ENCODE measurements around the gene PNKD. TPM values are rescaled to one million over a fixed set of nuclear protein-coding genes. Genes with fewer than 3 reads are reported as not detected.

The PNKD gene
- total and polyA plus RNA-seq, 11 donors, result 53.8 to 146 (median 72.5) TPM

GRCh38 chr2:218382785-218383184 is 112.5 kb downstream of the PNKD start:
- H3K27ac ChIP-seq, result peak overlapping the region in 1 of 12 donors; percentile 90
- no peaks in the 10 kb centered on the region for H3K27me3 ChIP-seq
- ATAC-seq (no peak), DNase-seq (peak in 1 of 5 donors; percentile 53)
- peaks cover 0 to 13% (median 4%) of the 10 kb centered on the region in 12 donors for H3K4me1 ChIP-seq
- no peaks in the 10 kb centered on the region for H3K9me3 ChIP-seq
- no peaks in the 10 kb centered on the region for H3K36me3 ChIP-seq
- H3K4me3 ChIP-seq, result peak overlapping the region in 3 of 12 donors; percentile 16 to 51 (median 17)
- WGBS, 4 donors, result 92 to 100% (median 95%) methylated on average over 4 to 6 of the region's 6 CpGs
- no peak for TF ChIP-seq POLR2A (IDR thresholded peaks at IDR 0.05)
- TF ChIP-seq, protein P1, sequence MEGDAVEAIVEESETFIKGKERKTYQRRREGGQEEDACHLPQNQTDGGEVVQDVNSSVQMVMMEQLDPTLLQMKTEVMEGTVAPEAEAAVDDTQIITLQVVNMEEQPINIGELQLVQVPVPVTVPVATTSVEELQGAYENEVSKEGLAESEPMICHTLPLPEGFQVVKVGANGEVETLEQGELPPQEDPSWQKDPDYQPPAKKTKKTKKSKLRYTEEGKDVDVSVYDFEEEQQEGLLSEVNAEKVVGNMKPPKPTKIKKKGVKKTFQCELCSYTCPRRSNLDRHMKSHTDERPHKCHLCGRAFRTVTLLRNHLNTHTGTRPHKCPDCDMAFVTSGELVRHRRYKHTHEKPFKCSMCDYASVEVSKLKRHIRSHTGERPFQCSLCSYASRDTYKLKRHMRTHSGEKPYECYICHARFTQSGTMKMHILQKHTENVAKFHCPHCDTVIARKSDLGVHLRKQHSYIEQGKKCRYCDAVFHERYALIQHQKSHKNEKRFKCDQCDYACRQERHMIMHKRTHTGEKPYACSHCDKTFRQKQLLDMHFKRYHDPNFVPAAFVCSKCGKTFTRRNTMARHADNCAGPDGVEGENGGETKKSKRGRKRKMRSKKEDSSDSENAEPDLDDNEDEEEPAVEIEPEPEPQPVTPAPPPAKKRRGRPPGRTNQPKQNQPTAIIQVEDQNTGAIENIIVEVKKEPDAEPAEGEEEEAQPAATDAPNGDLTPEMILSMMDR (IDR thresholded peaks at IDR 0.05), result no peak
- intact Hi-C loops (cut with DNase I), result no loop called here

DNA sequence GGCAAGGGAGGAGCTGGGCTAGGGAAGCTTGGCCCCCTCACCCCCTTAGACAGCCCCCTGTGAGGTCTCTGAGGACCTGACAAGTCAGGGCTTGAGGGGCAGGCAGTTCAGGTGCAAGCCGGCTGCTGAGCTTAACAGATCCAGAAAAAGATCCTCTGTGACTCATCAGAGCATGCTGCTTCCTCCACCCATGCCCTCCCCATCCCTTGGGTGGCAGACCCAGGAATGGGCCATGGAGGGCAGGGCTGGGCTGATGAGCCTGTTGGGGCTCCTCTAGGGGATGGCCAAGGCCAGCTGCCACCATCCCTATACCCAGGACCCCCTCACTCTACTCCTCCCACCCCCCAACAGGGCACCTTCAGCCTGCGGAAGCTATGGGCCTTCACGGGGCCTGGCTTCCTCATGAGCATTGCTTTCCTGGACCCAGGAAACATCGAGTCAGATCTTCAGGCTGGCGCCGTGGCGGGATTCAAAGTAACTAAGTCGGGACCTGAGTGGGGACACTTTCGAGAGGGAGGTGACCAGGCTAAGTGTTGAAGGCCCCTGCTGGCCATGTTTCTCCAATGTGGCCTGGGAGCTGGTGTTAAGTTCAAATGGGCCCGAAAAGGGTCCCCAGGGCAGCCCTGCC is 113.7 kb downstream of the PNKD start:
- Histone ChIP-seq H3K9me3 (no peaks in the 10 kb centered on the region), H3K4me3 (peak overlapping the region in 1 of 12 donors; percentile 51), H3K4me1 (peaks cover 0 to 20% (median 5%) of the 10 kb centered on the region in 12 donors), H3K27ac (peak overlapping the region in 1 of 12 donors; percentile 90), H3K27me3 (no peaks in the 10 kb centered on the region), H3K36me3 (no peaks in the 10 kb centered on the region)
- WGBS, 4 donors, result 86 to 89% (median 88%) methylated on average over 9 to 10 of the region's 10 CpGs
- peak in 1 of 4 donors; percentile 3 for ATAC-seq
- intact Hi-C loops (cut with DNase I), result no loop called here
- DNase-seq, result peak in 1 of 5 donors; percentile 53
- TF ChIP-seq, protein P1 (IDR thresholded peaks at IDR 0.05), result no peak
- no peak for TF ChIP-seq POLR2A (IDR thresholded peaks at IDR 0.05)

DNA sequence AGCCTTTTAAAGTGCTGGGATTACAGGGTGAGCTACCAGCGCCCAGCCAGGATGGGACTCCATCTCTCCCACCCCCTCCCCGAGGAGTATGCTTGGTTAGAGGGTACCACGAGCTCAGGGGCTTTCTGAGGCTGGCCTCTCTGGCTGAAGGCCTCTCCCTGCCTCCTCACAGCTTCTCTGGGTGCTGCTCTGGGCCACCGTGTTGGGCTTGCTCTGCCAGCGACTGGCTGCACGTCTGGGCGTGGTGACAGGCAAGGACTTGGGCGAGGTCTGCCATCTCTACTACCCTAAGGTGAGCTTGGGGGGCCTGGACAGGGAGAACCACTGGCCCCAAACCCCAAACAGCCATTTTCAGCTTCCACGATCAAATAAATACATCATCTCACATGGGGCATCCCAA is 114.7 kb downstream of the PNKD start:
- TF ChIP-seq, protein P1 (IDR thresholded peaks at IDR 0.05), result no peak
- TF ChIP-seq POLR2A (IDR thresholded peaks at IDR 0.05), result no peak
- 86 to 88% (median 87%) methylated on average over 9 of the region's 9 CpGs for WGBS, 4 donors
- DNase-seq, result peak in 1 of 5 donors; percentile 27

GRCh38 chr2:218386505-218387368 is 116.4 kb downstream of the PNKD start:
- TF ChIP-seq POLR2A (IDR thresholded peaks at IDR 0.05), result no peak
- TF ChIP-seq, protein P1 (IDR thresholded peaks at IDR 0.05), result no peak
- ATAC-seq (no peak), DNase-seq (peak in 2 of 5 donors; percentile 15 to 44)
- Histone ChIP-seq H3K9me3 (no peaks in the 10 kb centered on the region), H3K4me3 (peak overlapping the region in 7 of 12 donors; percentile 43 to 54 (median 49)), H3K27me3 (no peaks in the 10 kb centered on the region), H3K27ac (peak overlapping the region in 2 of 12 donors; percentile 58 to 60), H3K4me1 (peaks cover 0 to 23% (median 5%) of the 10 kb centered on the region in 12 donors), H3K36me3 (no peaks in the 10 kb centered on the region)
- intact Hi-C loops (cut with DNase I), result no loop called here
- 71 to 76% (median 73%) methylated on average over 23 of the region's 23 CpGs for WGBS, 4 donors

More for the DNA sequence above, 114.7 kb downstream of the PNKD start:
- peaks cover 0 to 23% (median 5%) of the 10 kb centered on the region in 12 donors for H3K4me1 ChIP-seq
- no peaks in the 10 kb centered on the region for H3K9me3 ChIP-seq
- ATAC-seq, result no peak
- peak overlapping the region in 1 of 12 donors; percentile 51 for H3K4me3 ChIP-seq
- no peaks in the 10 kb centered on the region for H3K27me3 ChIP-seq
- H3K27ac ChIP-seq, result no peak overlapping the region
- H3K36me3 ChIP-seq, result no peaks in the 10 kb centered on the region
- intact Hi-C loops (cut with DNase I), result no loop called here

Data from heart left ventricle (tissue), 16 donors.